ENCODE measurements around the gene ALKAL2. TPM values are rescaled to one million over a fixed set of nuclear protein-coding genes. Genes with fewer than 3 reads are reported as not detected.

ALKAL2 gene
- total RNA-seq, 3 donors from 2014 or later: 2.2 to 3.5 (median 3.0) TPM

GRCh38 chr2:256094-256493 lies 31.8 kb downstream of the ALKAL2 start:
- Histone ChIP-seq H3K9me3 (peaks cover 7% of the 10 kb centered on the region), H3K4me1 (ENCODE audit: low read depth) (no peaks in the 10 kb centered on the region), H3K4me3 (no peak overlapping the region), H3K36me3 (ENCODE audit: low read depth) (no peaks in the 10 kb centered on the region)
- DNase-seq: no peak
- TF ChIP-seq CTCF (IDR thresholded peaks at IDR 0.05): no peak
- intact Hi-C loops (cut with DNase I, micrococcal nuclease): no loop called here
- no peak for ATAC-seq

GRCh38 chr2:255195-255594 lies 32.7 kb downstream of the ALKAL2 start:
- ATAC-seq: no peak
- Histone ChIP-seq H3K9me3 (peaks cover 7% of the 10 kb centered on the region), H3K4me3 (no peak overlapping the region), H3K36me3 (ENCODE audit: low read depth) (no peaks in the 10 kb centered on the region), H3K4me1 (ENCODE audit: low read depth) (no peaks in the 10 kb centered on the region)
- intact Hi-C loops (cut with DNase I, micrococcal nuclease): no loop called here
- no peak for DNase-seq
- no peak for TF ChIP-seq CTCF (IDR thresholded peaks at IDR 0.05)

DNA sequence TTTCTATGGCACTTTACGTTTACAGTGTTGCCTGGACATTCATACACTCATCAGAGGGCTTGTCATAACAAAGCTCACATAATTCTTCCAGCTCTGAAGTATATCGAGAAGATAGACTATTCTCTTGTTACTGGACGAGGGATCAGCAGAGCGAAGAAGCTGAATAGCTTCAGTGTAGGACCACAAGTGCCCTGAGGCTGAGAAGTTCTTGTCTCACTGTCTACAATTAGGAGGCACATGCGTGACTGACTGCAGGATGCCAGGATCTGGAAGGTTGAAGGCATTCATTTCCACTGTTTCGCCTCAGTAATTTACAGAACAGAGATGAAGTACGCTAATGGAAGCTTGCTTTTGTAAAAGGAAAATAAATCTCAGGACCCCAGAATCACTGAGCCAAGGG lies 33.6 kb downstream of the ALKAL2 start:
- intact Hi-C loops (cut with DNase I, micrococcal nuclease): no loop called here
- Histone ChIP-seq H3K4me1 (ENCODE audit: low read depth) (no peaks in the 10 kb centered on the region), H3K9me3 (peaks cover 7% of the 10 kb centered on the region), H3K4me3 (no peak overlapping the region), H3K36me3 (ENCODE audit: low read depth) (no peaks in the 10 kb centered on the region)
- no peak for DNase-seq
- TF ChIP-seq CTCF (IDR thresholded peaks at IDR 0.05): no peak
- no peak for ATAC-seq

GRCh38 chr2:253202-253638 lies 34.7 kb downstream of the ALKAL2 start:
- no peak for ATAC-seq
- H3K4me1 ChIP-seq (ENCODE audit: low read depth): no peaks in the 10 kb centered on the region
- no peaks in the 10 kb centered on the region for H3K36me3 ChIP-seq (ENCODE audit: low read depth)
- intact Hi-C loops (cut with DNase I, micrococcal nuclease): no loop called here
- no peak for TF ChIP-seq CTCF (IDR thresholded peaks at IDR 0.05)
- DNase-seq: no peak
- H3K4me3 ChIP-seq: no peak overlapping the region
- H3K9me3 ChIP-seq: peaks cover 5% of the 10 kb centered on the region

DNA sequence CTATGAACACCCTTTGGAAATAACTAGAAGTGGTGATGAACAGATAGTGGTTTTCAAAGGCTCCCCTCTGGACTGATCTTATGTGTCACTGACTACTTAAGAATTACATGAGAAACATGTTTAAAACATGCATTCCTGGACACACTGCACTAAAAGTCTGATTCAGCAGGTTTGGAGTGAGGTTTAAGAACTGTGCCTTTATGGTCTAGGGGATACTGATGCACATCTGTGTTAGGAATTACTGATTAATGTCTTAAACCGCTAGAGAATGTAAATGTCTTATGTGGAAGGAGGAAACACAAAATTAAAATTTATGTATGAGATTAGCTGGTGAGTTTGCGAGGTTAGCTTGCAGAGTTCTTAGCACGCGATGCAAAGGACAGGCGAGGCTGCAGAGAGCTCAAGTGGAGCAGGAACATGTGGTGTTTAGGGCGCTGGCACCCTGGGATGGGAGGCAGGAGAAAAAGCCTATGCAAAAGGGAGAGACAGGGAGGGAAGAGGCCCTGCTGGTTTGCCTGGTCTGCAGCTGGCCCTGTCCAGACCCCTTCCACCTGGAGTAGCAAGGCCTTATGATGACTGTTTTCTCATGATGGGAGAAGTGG lies 35.8 kb downstream of the ALKAL2 start:
- no peak for DNase-seq
- Histone ChIP-seq H3K4me1 (ENCODE audit: low read depth) (no peaks in the 10 kb centered on the region), H3K36me3 (ENCODE audit: low read depth) (no peaks in the 10 kb centered on the region), H3K4me3 (no peak overlapping the region), H3K9me3 (no peaks in the 10 kb centered on the region)
- no peak for TF ChIP-seq CTCF (IDR thresholded peaks at IDR 0.05)
- no peak for ATAC-seq
- intact Hi-C loops (cut with DNase I, micrococcal nuclease): no loop called here
